Subcutaneous adipose tissue (tissue), 4 donors: ENCODE results near the gene SLC7A6OS. TPM values are rescaled to one million over a fixed set of nuclear protein-coding genes. Genes with fewer than 3 reads are reported as not detected.

Experiments
- small RNA-seq: library from RNA; depleted of rRNA; stranded (forward); fragments of <200 nt; gene quantifications from one replicate; pipeline ENCODE3, GENCODE V24; 2016
- total RNA-seq, 4 donors: library from RNA; depleted of rRNA; stranded (reverse); fragments of >200 nt; gene quantifications; one replicate each; pipeline ENCODE4 v1.1.0, GENCODE V29; 2016
- TF ChIP-seq, protein P1 (sequence below): fragments of 450-650 bp; IDR thresholded peaks from one replicate; pipeline ENCODE4 v1.5.1; 2016; ENCODE audit warnings: low read depth, mild to moderate bottlenecking, control low read depth, antibody characterized with exemption, moderate library complexity

The SLC7A6OS gene
- total RNA-seq, 4 donors from 2014 or later: 10.4 to 16.8 (median 14.8) TPM

DNA sequence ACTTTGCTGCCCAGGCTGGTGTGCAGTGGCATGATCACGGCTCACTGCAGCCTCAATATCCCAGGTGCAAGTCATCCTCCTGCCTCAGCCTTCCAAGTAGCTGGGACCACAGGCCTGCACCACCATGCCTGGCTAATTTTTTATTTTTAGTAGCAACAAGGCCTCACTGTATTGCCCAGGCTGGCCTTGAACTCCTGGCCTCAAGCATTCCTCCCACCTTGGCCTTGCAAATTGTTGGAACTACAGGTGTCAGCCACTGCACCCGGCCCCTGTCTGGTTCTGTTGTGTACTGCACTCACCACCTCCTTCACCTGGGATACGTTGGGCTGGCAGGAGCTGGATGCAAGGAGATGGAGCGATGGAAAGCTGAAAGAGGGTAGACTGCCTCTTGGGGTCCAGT lies 57.0 kb downstream of the SLC7A6OS start:
- TF ChIP-seq, protein P1, sequence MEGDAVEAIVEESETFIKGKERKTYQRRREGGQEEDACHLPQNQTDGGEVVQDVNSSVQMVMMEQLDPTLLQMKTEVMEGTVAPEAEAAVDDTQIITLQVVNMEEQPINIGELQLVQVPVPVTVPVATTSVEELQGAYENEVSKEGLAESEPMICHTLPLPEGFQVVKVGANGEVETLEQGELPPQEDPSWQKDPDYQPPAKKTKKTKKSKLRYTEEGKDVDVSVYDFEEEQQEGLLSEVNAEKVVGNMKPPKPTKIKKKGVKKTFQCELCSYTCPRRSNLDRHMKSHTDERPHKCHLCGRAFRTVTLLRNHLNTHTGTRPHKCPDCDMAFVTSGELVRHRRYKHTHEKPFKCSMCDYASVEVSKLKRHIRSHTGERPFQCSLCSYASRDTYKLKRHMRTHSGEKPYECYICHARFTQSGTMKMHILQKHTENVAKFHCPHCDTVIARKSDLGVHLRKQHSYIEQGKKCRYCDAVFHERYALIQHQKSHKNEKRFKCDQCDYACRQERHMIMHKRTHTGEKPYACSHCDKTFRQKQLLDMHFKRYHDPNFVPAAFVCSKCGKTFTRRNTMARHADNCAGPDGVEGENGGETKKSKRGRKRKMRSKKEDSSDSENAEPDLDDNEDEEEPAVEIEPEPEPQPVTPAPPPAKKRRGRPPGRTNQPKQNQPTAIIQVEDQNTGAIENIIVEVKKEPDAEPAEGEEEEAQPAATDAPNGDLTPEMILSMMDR: no peak

DNA sequence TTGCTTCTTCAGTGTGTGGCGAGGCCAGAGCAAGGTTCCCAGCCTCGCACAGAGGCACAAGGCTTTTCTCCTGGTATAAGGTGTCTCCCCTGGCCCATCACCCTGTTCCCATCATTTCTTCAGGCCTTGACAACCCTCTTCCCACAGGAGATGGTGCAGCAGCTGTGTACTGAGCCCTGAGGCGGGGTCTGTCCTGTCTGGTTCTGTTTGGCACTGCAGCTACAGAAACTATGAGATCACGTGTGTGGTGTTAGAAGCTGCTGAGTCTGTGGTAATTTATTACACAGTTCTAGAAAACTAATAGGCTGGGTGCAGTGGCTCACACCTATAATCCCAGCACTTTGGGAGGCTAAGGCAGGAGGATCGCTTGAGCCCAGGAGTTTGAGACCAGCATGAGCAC lies 58.4 kb downstream of the SLC7A6OS start:
- TF ChIP-seq, protein P1: no peak

DNA sequence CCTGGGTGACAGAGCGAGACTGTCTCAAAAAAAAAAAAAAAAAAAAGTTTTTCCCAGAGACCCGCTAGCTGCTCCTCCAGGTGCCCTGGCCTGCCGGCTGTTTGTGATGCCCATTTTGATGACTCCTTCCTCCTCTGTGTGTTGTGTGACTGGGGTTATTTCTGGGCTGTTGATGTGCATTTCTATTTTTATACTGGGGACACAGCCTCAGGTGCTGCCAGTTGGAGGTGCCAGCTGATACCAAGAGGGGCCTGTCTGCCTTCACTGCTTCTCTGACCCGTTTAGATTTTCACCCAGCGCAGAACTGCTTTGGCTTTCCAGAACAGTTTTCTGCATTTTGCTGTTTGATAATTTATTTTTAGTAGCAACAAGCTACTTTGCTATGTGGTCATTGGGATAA lies 58.9 kb downstream of the SLC7A6OS start:
- TF ChIP-seq, protein P1: no peak

DNA sequence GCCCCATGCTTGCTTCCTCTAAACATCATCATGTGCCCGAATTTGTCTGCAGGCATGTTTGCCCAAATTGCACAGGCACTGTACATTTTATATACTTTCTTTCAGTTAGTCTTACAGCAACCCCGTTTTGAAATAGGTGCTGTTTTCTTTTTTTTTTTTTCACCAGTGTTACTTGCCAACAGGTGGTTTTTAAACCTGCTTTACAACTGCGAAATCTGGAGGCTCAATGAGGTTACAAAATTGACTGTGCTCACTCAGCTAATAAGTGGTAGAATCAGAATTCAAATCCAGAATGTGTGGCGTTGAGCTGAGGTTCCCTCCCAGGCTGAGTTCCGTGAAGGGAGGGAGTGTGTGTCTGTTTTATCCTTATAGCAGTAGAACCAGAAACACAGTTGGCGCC lies 59.8 kb downstream of the SLC7A6OS start:
- TF ChIP-seq, protein P1: no peak

DNA sequence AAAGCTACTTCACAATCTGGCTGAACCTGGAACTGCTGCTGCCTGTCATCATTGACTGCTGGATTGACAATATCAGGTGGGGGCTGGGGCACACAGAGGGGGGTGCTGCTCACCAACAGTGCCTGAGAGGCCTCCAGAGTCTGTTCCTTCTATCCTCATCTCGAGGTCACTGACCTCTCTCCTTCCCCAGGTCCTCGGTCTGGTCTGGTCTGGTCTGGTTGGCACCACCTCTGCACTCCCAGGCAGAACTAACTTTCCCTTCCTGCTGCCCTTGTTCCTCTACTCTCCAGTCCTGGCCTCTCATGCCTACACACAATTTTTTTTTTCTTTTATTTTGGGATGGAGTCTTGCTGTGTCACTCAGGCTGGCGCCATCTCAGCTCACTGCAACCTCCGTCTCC lies 61.4 kb downstream of the SLC7A6OS start:
- TF ChIP-seq, protein P1: no peak

Small RNA genes within 50 kb of the gene (small RNA-seq; reads per million reads assigned to genes)
- gene RNU4-30P (not detected), gene RNU6-1262P (not detected)

Other genes starting within 250 kb of the SLC7A6OS start
- gene NFATC3, start 225.6 kb downstream of the SLC7A6OS start, total RNA-seq: 10 to 100 TPM; 39.9 to 47.6 (median 45.5) TPM
- 1 to 10 TPM in 1 of 4 donors, under 1 TPM in 3; 0.17 to 1.1 (median 0.27) TPM for gene ESRP2, start 74.8 kb downstream of the SLC7A6OS start, total RNA-seq
- gene PLA2G15, start 65.6 kb downstream of the SLC7A6OS start, total RNA-seq: 10 to 100 TPM; 16.3 to 62.4 (median 36.0) TPM
- gene SLC7A6, start 46.4 kb downstream of the SLC7A6OS start, total RNA-seq: 100 to 1,000 TPM in 3 of 4 donors, 10 to 100 TPM in 1; 87.4 to 494 (median 177) TPM
- 10 to 100 TPM; 32.6 to 70.8 (median 55.8) TPM for gene PRMT7, start 73 bp upstream of the SLC7A6OS start, total RNA-seq
- gene SMPD3, start 137.6 kb upstream of the SLC7A6OS start, total RNA-seq: under 1 TPM in 2 of 4 donors, not detected in 2; 0.22 to 0.38 TPM
- 10 to 100 TPM; 22.2 to 60.3 (median 47.5) TPM for gene ZFP90, start 228.3 kb upstream of the SLC7A6OS start, total RNA-seq